Colon (tissue), 2 donors: ENCODE measurements around the gene PARD3.
"Not testable (repeated sequence)": the region's sequence is repeated elsewhere in the genome, so short reads cannot be mapped to it uniquely, and the experiment has no call there.

Experiments used
- FAIRE-seq: peaks from 2 replicates; lab custom pipeline; 2012; peaks lifted over from hg19 to GRCh38; lab: Jason Lieb, UNC
- donor health status: control.
- donor health status: control.

Gene PARD3

DNA sequence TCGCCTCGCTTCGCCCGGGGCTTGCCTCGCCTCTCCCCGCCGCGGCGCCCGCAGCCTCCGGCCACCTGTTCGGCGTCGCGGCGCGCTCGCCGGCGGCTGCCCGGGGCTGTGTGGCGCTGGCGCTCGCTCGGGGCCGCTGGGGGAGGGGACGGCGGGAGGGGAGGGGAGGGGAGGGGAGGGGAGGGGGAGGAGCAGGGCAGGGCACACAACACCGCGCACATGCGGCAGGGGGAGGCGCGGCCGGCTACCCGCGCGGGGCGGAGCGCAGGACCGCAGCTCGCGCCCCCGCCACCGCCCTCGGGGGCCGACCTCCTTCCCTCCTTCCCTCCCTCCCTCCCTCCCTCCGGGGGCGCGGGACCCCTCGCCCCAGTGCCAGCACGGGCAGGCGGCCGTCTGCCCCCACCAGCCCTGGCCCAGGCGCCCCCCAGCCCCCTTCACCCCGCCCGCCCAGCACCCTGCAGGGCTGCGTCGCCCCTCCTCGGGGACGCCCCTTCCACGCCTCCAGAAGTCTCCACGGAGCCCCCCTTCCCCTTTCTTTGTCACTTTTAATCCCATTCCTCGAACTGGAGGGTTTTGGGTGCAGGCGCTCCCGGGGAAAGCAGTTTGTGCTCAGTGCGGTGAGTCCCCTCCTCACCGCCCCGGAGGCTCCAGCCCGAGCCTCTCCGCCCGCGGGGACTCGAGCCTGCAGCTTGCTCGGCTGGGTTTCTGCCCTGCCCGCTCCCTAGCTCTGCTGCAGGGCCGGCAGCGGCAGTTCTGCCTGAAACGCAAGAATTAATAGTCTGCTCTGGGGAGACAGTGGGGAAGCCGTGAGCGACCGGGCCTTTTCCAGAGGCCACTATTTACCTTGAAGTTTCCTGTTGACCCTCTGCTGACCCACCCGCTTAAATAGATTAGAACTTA, at the start of gene PARD3:
PARD3 (minus strand) TSS at position 112 of the 900 bp plus-strand sequence. CDS start 301 bp downstream, outside the sequence.
- FAIRE-seq, result no peak

DNA sequence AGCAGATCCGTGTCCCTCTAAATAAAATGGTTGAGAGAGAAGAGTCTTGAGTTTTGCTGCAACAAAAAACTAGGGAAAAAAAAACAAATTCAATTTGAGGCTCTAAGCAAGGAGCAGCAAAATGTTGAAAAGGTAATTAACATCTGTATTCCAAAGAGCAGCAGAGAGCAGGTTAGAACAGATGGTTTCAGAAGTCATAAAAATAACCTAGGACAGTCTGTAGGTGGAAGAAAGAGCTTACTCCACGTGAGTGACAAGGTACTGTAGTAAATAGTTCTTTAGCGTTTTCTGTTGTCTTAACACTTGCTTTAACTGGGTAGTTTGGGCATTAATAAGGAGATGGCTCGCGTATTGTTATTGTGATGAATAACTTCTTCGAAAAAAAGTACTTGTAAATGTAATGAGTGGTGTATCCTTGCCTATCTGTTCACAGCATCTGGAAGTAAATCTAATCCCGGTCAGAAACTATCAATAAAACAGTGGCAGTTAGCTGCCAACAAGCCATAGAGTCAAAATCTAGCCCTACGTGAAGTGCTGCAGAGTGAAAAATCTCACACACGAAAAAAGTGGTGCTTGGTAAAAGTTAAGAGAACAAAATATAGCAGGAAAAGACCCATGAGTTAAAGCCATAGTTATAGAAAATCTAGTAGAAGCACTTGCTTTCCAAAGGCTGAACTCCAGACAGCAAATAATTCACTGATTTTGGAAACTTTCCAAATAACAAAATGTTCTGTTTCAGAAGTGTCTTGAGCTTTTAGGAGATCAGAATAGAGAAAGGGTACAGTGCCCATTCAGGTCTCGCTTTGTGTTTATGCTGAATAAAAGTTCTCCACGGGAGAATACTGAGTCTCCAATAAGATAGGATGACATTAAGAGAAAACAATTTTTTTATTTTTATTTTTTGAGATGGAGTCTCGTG, 49.3 kb upstream of the PARD3 start:
- no peak for FAIRE-seq

DNA sequence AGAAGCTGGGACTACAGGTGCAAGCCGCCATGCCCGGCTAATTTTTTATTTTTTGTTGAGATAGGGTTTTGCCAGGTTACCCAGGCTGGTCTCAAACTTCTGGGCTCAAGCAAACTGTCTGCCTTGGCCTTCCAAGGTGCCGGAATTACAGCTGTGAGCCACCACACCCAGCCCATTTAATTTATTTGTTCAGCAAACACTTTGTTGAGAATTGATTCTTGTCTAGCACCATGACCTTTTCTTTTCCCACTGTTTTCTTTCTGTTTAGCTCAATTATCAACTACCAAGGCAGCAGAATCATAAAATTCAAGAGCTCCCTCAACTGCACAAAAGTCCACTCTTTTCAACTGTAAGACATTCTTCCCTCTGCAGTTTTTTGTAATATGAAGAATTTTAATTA, 47.8 kb upstream of the PARD3 start:
- FAIRE-seq, result no peak

DNA sequence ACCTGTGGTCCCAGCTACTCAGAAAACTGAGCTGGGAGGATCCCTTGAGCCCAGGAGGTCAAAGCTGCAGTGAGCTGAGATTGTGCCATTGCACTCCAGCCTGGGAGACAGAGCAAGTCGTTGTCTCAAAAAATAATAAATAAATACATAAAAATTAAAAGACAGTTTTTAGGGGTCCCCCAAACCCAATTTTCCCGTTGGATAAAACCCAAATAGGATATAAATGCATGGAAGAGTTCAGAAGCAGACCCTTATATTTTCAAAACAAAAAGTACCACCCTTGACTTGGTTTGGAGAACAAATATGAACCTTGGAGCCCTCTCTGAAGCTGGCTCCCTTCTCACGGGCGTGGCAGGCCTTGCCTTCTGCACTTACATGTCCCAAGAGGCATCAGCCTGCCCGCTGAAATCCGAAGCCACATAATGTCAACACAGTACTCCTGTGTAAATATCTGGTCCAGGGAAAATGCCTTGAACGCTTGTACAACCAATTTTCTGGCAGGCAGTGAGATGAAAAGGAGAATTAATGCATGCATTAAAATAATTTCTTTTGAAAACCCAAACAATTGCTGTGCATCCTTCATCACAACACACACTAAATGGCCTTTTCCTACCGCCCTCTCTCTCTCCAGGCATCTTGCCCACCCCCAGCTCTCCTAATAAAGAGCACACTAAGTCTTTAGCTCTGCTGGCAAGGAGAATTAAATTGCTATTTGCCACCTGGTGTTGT, 46.4 kb upstream of the PARD3 start:
- FAIRE-seq, result no peak

DNA sequence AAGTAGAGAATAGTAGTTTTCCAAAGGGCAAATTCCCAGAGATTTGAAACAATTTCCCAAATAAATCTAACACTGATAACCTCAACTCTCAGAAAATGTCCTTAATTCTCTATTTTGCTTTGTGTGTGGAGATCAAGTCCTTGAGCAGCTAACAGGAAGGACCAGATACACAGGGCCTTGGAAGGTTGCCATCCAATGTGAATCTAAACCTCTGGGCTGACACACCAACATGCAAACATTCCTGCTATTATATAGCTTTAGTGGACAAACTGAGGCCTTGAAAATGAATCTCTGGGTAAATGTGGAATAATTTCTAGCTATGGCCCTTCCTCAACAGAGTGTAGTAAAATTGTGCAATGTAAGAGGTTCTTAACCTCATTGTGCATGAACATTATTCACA, 44.1 kb upstream of the PARD3 start:
- FAIRE-seq, result no peak

DNA sequence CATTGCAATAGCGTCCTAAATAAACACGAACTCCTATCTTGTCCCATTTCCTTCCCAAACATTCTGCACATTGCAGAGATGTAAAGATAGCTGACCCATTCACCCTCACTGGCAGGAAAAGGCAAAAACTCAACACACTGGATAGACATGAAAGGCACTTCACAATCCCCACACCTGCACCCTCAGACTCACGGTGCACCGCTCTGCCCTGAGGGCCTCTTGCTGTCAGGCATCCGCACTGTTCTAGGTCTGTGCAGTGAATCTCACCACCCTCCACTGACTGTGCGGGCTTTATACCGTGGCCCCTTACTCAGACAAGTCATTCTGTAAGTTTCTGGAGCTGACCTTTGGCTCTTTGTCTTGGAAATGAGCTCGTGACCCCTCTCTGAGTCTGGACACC, 42.9 kb upstream of the PARD3 start:
- no peak for FAIRE-seq

DNA sequence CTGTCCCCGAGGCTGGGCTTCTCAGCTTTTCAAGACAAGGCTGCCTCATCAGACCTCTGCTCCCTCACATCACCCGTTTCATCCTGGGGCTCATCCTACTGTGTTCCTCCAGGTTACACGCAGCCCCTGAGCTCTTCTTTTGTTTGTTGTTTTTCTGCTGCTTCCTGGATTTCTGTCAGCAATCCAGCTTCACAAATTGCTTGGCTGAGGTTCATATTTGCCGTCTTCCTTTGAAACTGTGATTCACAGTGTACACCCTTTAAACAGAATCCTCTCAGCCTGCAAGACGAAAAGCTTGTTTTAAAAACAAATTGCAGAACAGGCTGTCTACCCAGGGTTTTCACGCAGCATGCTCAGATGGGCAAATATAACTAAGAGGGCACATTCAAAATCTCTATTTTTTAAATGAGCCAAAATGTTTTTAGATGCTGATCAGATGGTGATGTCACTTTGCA, 39.1 kb upstream of the PARD3 start:
- no peak for FAIRE-seq

DNA sequence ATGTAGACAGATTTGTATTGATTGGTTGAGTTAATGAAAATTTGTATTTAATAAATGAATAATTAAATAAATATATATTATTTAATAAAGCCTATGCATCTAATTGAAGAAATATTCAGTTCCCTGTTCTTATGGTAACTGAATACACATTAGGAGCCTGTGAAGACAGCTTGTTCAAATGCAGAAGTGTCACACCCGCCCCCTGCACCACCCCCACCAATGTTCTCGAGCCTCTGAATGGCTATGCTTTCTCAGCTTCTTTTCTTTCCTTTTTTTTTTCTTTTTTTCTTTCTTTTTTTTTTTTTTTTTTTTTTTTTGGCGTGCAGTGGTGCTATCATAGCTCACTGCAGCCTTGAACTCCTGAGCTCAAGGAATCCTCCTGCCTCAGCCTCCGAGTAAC, 38.3 kb upstream of the PARD3 start:
- no peak for FAIRE-seq

DNA sequence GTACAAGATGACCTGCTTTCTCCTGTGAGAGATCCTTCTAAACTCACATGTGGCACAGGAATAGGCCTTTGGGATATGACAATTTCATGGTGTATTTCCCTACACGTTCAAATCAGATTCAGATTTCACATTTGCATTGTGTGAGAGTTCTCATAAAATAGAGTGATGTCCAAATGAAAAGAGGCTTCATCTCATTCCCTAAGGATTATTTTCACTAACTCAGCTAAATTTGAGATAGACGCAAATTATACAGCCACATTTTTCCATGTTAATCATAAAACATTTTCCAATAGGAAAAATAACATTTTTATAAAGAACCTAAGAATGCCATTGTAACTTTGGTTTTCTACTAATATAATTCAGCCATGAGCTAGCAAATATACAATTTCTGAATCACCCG, 35.5 kb upstream of the PARD3 start:
- no peak for FAIRE-seq

DNA sequence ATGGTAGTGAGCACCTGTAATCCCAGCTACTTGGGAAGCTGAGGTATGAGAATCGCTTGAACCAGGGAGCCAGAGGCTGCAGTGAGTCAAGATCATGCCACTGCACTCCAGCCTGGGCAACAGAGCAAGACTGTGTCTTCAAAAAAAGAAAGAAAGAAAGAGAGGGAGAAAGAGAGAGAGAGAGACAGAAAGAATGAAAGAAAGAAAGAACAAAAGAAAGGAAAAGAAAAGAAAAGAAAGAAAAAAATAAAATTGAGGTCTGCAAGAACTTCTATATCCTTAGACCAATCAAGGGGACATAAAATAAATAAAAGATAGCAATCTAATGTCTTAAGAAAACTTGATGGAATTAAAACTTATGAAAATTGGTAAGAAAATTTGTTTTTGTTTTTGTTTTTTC, 34.9 kb upstream of the PARD3 start:
- no peak for FAIRE-seq

DNA sequence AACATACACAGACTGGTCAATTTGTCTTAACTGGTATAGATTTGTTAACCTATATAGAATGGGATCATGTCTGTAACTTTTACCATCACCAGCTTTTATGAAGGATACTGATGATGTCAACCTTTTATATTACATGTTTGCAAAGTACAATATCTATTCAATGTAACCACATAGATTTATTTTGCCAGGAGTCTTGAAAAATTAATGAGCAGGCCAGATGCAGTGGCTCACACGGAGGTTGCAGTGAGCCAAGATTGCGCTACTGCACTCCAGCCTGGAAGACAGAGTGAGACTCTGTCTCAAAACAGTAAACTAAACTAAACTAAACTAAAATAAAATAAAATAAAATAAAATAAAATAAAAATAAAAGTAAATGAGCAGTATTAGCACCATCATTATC, 30.0 kb upstream of the PARD3 start:
- no peak for FAIRE-seq

DNA sequence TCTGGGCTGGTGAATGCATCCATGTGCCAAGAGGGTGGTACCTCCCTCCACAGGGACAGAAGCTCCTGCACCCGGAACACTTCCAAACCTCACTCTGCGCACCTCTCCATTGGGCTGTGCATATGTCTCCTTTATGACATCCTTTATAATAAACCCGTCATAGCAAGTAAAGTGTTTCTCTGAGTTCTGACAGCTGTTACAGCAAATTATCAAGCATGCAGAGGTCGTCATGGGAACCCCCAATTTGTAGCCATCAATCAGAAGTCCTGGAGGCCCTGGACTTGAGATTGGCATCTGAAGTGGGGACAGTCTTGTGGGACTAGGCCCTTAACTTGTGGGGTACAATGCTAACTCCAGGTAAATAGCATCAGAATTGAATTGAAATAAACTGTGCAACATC, 29.4 kb upstream of the PARD3 start:
- no peak for FAIRE-seq

DNA sequence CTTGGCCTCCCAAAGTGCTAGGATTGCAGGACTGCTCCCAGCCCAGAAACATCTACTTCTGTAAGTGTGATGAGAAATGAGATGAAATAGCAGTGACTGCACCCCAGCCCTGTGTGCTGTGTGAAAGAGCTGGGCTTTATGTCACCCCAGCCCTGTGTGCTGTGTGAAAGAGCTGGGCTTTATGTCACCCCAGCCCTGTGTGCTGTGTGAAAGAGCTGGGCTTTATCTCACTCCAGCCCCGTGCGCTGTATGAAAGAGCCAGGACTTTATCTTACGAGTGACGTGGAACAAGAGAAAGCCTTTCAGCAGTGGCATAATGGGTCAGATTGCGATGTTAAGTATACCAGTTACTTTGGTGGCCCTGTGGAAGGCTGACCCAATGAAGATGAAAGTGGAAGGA, 28.4 kb upstream of the PARD3 start:
- FAIRE-seq, result not testable (repeated sequence)

DNA sequence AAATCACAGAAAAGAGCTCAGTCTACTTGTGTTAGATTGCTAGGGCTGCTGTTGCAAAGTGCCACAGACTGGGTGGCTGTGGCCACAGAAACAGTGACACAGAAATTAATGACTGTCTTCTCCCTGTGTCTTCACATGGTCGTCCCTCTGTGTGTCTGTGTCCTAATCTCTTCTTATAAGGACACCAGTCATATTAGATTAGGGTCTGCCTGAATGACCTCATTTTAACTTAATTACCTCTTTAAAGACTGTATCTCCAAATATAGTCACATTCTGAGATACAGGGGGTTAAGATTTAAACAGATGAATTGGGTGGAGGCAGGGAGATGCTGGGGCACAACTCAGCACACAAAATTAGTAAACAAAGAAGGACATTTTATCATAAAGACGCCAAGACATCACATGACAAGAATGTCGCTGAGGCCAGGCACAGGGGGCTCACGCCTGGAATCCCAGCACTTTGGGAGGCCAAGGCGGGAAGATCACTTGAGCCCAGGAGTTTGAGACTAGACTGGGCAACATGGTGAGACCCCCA, 23.3 kb upstream of the PARD3 start:
- no peak for FAIRE-seq

DNA sequence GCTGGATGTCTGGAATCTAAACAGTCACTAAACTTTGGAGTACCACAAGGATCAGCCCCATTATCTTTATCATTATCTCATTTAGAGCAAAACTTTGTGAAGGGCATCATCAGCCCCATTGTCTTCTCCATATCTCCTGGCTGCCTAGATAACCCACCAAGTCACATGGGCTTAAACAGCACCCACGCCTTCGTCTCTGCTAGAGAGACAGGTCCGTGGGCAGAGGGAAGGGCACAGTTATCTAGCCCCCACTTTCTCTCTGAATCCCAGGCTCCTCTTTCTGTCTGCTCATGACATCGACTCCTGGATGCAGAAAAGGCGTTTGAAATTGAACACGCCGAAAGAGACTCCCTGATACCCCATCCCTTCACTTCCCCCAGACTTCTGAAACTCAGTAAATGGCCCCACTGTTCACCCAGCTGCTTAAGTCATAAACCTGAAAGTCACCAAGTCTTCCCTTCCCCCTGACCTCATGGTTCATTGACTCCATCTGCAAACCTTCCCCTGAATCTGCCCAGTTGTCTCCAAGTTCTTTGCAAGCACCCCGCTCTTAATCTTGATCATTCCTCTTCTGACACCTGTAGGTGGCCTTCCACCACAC, 20.9 kb upstream of the PARD3 start:
- no peak for FAIRE-seq

DNA sequence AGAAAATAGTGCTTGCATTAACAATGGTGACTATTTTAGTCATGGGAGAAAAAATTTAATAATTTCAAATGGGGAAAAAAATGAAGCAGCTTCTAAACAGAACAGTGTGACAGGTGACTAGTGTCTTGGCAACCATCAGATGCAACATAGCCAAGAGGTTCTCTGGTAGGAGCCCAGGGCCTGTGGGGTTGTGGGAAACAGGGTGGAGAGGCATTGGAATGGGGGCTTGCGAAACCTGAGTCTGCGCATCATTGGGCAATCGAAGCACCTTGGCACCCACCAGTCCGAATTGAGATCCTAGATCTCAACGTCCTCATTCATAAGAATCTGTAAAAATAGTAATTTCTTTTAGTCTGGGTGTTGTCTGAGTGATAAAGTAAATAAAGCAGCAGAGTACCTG, 19.2 kb upstream of the PARD3 start:
- no peak for FAIRE-seq

DNA sequence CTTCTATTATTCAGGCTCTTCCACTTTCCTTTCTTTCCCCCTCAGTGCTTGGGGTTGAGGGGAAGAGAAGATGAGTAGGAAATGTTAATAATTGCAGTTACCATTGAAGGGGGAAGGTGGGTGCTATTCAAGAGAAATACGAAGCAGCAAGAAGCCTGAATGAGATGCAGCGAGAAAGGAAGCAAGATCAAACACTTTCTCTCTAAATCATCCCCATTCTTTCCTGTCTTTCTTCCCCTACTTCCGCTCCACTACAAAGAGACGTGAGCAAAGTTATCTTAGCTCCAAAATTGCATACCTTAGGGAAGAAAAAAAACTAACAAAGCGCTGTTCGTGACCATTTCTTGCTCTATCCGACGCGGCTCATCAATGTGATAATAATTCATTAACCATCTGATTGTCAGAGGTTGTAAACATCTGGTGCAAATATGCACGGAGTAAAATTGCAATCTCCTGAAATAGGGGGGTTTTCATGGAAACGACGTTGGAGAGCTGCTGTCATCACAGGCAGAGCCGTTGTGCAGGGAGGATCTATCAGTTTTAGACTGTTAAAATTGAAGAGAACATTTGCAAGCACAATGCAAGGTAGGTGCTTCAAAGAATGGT, 15.2 kb upstream of the PARD3 start:
- no peak for FAIRE-seq

DNA sequence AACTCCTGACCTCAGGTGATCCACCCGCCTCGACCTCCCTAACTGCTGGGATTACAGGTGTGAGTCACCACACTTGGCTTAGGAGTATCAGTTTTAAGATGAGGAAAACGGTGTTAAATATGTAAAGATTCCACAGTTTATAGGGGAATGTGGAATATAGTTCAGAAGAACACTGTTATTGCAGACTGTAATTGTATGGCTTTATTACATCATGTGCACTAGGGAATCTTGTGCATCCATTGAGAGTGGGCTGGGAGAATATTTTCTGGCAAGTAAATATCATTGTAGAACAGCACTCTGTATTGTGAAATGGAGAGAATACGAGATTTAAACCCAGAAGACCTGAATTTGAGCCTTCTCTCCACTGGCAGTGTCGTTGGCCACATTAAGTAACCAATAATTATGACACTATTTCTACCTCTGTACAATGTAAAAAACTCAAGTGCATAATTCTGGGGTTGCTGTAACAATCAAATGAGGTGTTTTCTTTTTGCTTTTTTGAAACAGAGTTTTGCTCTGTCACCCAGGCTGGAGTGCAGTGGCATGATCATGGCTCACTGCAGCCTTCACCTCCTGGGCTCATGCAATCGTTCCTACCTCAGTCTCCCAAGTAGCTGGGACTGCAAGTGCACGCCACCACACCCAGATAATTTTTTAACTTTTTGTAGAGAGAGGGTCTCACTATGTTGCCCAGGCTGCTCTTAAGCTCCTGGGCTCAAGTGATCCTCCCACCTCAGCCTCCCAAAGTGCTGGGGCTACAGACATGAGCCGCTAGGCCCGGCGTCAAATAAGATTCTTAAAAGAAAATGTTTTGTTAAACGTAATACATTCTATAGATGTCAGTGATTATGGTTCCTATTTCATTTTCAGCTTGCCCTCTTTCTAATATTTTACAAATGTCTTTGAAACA, 12.0 kb upstream of the PARD3 start:
- no peak for FAIRE-seq

DNA sequence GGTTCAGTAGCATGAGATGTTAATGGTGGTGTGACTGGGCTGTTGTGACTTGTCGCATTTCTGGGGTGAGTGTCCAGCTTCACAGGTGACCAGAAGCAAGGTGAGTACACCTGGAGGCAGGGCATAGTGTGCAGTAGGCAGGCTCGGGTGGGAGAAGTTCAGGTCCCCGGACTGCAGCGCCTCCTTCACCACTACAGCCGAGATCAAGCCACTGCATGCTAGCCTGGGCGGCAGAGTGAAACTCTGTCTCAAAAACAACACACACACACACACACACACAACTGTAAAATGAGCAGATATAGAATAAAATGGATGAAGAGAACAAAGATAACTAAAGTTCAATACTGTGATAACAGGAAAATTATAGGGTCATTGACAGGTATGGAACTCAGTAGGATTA, 11.1 kb upstream of the PARD3 start:
- no peak for FAIRE-seq

DNA sequence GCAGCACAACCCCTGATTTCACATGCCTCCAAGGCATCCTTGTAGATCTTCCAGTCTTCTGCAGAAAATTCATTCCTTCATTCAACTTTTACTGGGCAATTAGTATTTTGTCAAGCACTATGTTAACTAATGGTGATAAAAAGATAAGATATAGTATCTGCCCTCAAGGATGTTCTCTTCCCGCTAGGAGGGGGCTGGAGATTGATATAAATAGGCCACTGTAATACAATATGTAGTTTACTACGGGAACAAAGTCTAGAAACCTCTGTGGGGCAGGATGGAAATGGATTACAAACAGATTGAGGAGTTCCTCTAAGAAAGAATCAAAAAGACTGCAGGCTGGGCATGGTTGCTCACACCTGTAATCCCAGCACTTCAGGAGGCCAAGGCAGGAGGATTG, 10.3 kb upstream of the PARD3 start:
- FAIRE-seq, result no peak
